ACC112 (cell line): ENCODE measurements around the gene MPZL2.
"Not testable (repeated sequence)": the region's sequence is repeated elsewhere in the genome, so short reads cannot be mapped to it uniquely, and the experiment has no call there.

ENCODE experiments used
- H2AFZ ChIP-seq: fragments of 200-600 bp; sonication (generic); one replicate; pipeline ENCODE4 v1.6.0; 2017; ENCODE audit warnings: antibody characterized with exemption, low read length; ENCODE audit not compliant: unreplicated experiment
- H3K27ac ChIP-seq: fragments of 200-600 bp; sonication (generic); 2 replicates; pipeline ENCODE4 v1.5.1; 2014; ENCODE audit warnings: low read depth, mild to moderate bottlenecking, antibody characterized with exemption, low read length, moderate library complexity
- H3K27me3 ChIP-seq: fragments of 200-600 bp; sonication (generic); 2 replicates; pipeline ENCODE4 v1.6.1; 2014; ENCODE audit warnings: mild to moderate bottlenecking, antibody characterized with exemption, low read length, moderate library complexity, mixed read lengths; ENCODE audit not compliant: insufficient read depth
- H3K36me3 ChIP-seq: fragments of 200-600 bp; sonication (generic); 2 replicates; pipeline ENCODE4 v1.6.1; 2016; ENCODE audit warnings: mild to moderate bottlenecking, antibody characterized with exemption, low read length, moderate library complexity, mixed read lengths; ENCODE audit not compliant: insufficient read depth
- H3K4me1 ChIP-seq: fragments of 200-600 bp; sonication (generic); one replicate; pipeline ENCODE4 v1.6.1; 2016; ENCODE audit warnings: low read length, mixed read lengths; ENCODE audit not compliant: insufficient read depth, unreplicated experiment, control insufficient read depth
- H3K4me3 ChIP-seq: fragments of 200-600 bp; sonication (generic); 2 replicates; pipeline ENCODE4 v1.5.1; 2014; ENCODE audit warnings: mild to moderate bottlenecking, low read depth, low read length
- H3K79me2 ChIP-seq: fragments of 200-600 bp; sonication (generic); one replicate; pipeline ENCODE4 v1.6.0; 2016; ENCODE audit warnings: low read length; ENCODE audit not compliant: control insufficient read depth, unreplicated experiment, insufficient read depth

The MPZL2 gene

DNA sequence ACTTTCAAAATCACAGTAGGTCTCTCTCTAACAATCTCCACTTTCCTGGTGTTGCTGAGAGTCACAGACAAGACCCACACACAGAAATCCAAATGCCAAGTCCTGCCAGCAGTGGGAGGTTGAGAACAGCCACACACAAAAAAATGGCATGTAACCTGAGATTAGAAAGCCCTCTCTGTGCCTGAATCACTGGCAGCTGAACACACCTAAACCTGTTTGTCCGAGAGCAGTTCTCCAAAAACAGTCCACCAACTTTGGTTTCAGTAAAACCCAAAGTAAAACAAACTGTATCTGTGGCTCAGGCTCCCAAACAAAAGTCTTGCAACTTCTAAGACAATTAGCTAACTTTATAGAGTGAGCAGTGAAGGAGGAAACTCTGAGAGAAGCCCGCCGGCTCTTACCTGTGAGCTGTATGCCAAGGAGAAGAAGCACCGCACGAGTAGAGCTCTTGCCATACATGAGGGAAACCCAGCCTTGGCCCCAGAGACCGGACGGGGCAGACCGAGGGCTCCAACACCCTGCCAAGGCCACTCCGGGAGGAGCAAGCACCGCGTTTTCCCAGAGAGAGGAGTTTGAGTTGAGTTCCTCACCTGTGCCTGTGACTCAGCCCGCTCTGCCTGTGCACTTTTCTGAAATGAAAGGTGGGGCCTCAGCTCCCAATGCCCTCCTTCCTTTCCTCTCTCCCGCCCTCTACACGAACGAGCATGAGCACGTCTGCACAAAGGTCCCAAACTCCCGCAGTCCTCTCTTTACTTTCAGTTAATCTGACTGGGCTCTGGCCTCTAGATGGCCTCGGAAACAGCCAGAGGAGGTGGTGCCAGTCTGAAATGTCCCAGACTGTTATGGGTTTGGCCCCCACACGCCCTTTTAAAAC is at the start of gene MPZL2:
MPZL2 (minus strand) TSS at position 603 of the 874 bp plus-strand sequence; CDS start at position 459, 144 bp downstream.
- H3K4me1 ChIP-seq = peaks cover 4% of the 10 kb centered on the region
- no peak within 1 kb of the TSS for H2AFZ ChIP-seq
- H3K4me3 ChIP-seq = peak within 1 kb of the TSS; percentile 41

DNA sequence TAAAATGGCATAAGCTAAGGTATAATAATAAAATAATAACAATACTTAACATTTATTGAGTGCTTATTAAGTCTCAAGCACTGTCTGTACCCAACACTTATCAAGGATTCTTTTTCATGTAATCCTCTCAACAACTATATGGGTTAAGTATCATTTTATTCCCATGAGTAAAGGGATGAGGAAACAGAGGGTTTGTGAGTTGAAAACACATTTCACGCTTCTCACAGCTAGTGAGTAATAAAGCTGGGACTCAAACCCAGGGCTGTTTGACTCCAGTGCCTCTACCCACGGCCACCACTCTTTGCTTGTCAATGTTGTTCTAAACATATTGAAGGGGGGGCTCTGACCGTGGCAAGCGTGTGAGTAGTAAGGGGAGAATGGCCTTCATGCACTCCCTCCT is 49.1 kb upstream of the MPZL2 start:
- Histone ChIP-seq H3K36me3 (no peaks in the 10 kb centered on the region), H3K4me3 (no peak overlapping the region), H3K4me1 (no peaks in the 10 kb centered on the region), H3K79me2 (no peaks in the 10 kb centered on the region), H3K27me3 (peaks cover 79% of the 10 kb centered on the region), H2AFZ (no peak overlapping the region), H3K27ac (no peak overlapping the region)

More for the DNA sequence above, at the start of gene MPZL2:
- no peak within 1 kb of the TSS for H3K27ac ChIP-seq
- H3K79me2 ChIP-seq = no peaks in the 10 kb centered on the region
- H3K36me3 ChIP-seq = no peaks in the 10 kb centered on the region
- H3K27me3 ChIP-seq = peaks cover 88% of the 10 kb centered on the region

DNA sequence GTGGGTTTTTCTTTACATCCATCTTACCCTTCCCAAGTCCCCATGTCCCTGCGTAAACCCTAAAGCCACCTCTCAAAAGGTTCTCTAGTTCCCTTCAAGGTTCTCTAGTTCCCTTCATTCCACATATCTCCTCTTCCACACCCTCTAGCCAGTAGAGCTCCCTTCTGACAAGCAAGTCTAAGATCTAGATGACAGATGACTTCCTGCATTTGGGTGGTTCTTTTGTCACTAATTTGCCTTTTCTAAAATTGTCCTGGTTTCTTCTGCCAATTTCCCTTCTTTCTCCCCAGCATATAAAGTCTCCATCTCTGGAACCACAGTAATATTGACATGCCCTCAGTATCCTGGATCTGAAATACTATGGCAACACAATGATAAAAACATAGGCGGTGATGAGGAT is 48.2 kb upstream of the MPZL2 start:
- no peak overlapping the region for H3K4me3 ChIP-seq
- no peaks in the 10 kb centered on the region for H3K4me1 ChIP-seq

DNA sequence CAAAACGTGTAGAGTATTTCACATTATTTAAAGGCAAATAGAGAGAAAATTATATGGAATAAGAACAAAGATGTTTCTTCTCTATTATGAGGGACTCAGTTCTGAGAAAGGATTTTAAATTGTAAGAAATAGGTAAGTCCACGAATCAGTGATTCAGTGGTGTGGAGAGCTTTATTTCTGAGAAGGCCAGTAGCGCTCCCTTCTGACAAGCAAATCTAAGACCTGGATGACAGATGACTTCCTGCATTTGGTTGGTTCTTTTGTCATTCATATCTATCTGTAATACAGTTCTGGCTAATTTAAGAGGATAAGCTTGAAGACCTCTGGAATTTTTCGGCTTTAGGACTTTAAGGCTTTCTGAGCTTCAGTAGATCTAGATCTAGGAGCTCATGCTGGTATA is 47.4 kb upstream of the MPZL2 start:
- Histone ChIP-seq H3K27me3 (peaks cover 74% of the 10 kb centered on the region), H3K27ac (no peak overlapping the region), H3K4me1 (no peaks in the 10 kb centered on the region), H2AFZ (no peak overlapping the region), H3K36me3 (no peaks in the 10 kb centered on the region), H3K4me3 (no peak overlapping the region), H3K79me2 (no peaks in the 10 kb centered on the region)

More for the DNA sequence above, 48.2 kb upstream of the MPZL2 start:
- Histone ChIP-seq H2AFZ (no peak overlapping the region), H3K36me3 (no peaks in the 10 kb centered on the region), H3K27ac (no peak overlapping the region), H3K27me3 (peaks cover 81% of the 10 kb centered on the region), H3K79me2 (no peaks in the 10 kb centered on the region)

DNA sequence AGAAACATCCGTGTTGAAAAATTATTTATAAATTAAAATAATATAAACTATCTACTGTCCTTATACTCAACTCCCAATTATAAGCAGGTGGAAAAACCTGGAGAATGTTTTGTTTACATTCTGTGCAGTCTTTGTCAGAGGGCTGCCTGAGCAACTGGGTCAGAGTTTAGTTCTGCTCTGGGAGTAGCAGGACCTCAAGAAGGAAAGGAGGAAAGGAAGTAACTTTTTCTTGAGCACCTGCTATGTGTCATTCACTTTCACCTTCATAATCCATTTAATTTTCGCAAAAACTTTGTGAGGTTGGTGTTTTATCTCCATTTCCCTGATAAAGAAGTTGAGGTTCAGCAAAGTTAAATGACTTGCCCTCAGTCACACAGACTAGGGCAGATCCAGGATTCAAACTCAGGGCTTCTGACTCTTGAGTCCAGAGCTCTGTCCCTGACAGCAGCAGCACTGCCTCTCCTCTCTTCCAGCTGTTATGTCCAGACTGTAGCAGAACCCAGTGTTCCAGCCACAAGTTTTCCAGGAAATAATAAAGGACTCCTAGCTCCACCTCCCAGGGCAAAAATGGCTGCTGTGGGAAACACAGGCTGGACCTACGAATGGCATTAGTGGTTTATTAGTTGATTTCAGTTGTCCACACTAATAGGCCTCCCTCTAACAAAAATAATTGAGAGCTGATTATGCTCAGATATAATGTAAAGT is 46.8 kb upstream of the MPZL2 start:
- Histone ChIP-seq H3K27ac (no peak overlapping the region), H3K4me1 (no peaks in the 10 kb centered on the region), H3K79me2 (no peaks in the 10 kb centered on the region)

DNA sequence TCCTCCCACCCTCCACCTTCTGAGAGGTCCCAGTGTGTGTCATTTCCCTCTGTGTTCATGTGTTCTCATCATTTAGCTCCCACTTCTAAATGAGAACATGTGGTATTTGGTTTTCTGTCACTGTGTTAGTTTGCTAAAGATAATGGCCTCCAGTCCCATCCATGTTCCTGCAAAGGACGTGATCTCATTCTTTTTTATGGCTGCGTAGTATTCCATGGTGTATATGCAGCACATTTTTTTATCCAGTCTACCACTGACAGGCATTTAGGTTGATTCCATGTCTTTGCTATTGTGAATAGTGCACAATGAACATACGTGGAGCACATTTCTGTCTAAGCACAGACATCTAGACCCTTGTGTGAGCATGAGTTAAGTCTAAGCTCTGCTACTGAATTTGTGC is 46.2 kb upstream of the MPZL2 start:
- Histone ChIP-seq H3K4me1 (no peaks in the 10 kb centered on the region), H3K27ac (no peak overlapping the region), H3K36me3 (no peaks in the 10 kb centered on the region), H3K79me2 (no peaks in the 10 kb centered on the region), H2AFZ (no peak overlapping the region), H3K27me3 (peaks cover 71% of the 10 kb centered on the region), H3K4me3 (no peak overlapping the region)

More for the DNA sequence above, 46.8 kb upstream of the MPZL2 start:
- H2AFZ ChIP-seq = no peak overlapping the region
- no peaks in the 10 kb centered on the region for H3K36me3 ChIP-seq
- H3K27me3 ChIP-seq = peaks cover 71% of the 10 kb centered on the region
- H3K4me3 ChIP-seq = no peak overlapping the region

DNA sequence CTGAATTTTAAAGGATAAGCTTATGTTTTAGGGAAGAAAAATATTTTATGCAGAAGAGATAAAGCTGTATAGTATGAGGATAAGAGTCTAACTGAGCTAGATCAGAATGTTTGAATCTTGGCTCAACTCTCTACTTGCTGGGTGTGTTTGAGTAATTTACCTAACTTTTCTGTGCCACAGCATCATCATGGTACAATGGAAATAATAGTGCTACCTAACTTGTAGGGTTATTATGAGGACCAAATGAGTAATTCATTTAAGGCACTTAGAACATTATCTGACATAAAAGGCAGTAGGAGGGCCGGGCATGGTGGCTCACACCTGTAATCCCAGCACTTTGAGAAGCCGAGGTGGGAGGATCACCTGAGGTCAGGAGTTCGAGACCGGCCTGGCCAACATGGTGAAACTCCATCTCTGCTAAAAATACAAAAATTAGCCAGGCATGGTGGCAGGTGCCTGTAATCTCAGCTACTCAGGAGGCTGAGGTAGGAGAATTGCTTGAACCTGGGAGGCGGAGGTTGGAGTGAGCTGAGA is 45.0 kb upstream of the MPZL2 start:
- not testable (repeated sequence) for H3K4me1 ChIP-seq, H3K79me2 ChIP-seq, H3K27ac ChIP-seq, H3K4me3 ChIP-seq, H3K36me3 ChIP-seq, H2AFZ ChIP-seq
- H3K27me3 ChIP-seq = peaks cover 72% of the 10 kb centered on the region

DNA sequence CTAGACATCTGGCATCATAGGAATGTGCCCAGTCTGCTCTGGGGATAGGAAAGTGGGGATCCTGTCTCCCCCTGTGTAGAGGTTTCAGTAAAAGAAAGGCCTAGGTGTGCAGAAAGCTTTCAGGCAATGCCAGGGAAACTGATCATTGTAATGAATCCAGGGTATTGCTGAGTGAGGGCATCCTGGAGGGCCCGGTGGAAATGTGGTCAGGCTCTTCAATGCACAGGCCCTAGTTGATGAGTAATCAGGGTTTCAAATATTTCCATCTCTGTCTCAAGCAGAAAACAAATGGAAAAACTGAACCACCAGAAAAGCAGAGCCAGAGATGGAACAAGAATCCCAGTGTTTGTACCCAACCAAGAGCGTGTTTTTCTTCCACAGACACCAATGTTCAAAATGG is 42.5 kb upstream of the MPZL2 start:
- no peak overlapping the region for H3K27ac ChIP-seq
- no peaks in the 10 kb centered on the region for H3K36me3 ChIP-seq
- no peaks in the 10 kb centered on the region for H3K4me1 ChIP-seq
- H3K79me2 ChIP-seq = no peaks in the 10 kb centered on the region
- peaks cover 72% of the 10 kb centered on the region for H3K27me3 ChIP-seq
- no peak overlapping the region for H2AFZ ChIP-seq
- no peak overlapping the region for H3K4me3 ChIP-seq

DNA sequence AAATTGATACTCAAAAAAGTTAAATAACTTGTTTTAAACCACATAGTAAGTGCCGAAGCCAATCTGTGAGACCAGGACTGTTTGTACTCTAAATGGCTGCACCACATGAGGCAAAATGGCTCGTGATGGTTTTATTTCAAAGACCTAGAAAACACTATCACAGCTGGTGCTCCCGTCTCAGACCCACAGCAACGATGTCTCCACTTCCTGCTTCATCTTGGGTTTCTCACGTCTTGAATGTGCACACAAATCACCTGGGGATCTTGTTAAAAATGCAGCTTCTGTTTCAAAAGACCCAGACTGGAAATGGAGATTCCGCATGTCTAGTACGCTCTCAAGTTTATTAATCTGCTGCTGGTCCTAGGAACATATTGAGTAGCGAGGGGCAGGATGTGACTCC is 41.6 kb upstream of the MPZL2 start:
- no peaks in the 10 kb centered on the region for H3K36me3 ChIP-seq
- peaks cover 72% of the 10 kb centered on the region for H3K27me3 ChIP-seq
- H3K27ac ChIP-seq = no peak overlapping the region
- H3K4me3 ChIP-seq = no peak overlapping the region
- H3K4me1 ChIP-seq = no peaks in the 10 kb centered on the region
- H2AFZ ChIP-seq = no peak overlapping the region
- no peaks in the 10 kb centered on the region for H3K79me2 ChIP-seq

DNA sequence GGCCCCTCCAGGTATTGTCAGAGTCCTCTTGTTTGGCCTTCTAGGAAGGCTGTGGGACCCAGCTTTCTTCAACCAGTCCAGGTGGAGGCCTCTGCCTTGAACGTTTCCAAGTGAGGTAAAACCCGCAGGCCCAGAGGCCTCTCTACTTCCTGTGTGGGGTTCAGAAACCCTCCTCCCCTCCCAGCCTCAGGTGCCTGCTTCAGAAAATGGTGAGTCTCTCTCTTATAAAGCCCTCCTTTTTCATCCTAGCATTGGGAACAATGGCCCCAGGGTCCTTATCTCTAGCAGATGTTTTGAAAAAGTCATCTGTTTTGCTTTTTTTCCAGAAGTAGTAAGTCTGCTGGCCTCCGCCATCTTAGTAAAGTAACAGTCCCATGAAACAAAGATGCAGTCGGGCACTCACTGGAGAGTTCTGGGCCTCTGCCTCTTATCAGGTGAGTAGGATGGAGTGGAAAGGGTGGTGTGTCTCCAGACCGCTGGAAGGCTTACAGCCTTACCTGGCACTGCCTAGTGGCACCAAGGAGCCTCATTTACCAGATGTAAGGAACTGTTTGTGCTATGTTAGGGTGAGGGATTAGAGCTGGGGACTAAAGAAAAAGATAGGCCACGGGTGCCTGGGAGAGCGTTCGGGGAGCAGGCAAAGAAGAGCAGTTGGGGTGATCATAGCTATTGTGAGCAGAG is 40.6 kb upstream of the MPZL2 start, which contains the start of gene CD3E:
CD3E (plus strand) TSS at position 163 of the 681 bp plus-strand sequence; CDS start at position 386, 223 bp downstream.
- peaks cover 77% of the 10 kb centered on the region for H3K27me3 ChIP-seq
- H2AFZ ChIP-seq = no peak within 1 kb of the TSS
- H3K4me3 ChIP-seq = no peak within 1 kb of the TSS
- H3K4me1 ChIP-seq = no peaks in the 10 kb centered on the region
- H3K36me3 ChIP-seq = no peaks in the 10 kb centered on the region
- no peak within 1 kb of the TSS for H3K27ac ChIP-seq
- H3K79me2 ChIP-seq = no peaks in the 10 kb centered on the region
